Peyer's patch (tissue), 4 donors: Measurements from ENCODE around the gene SETD1A. TPM values are rescaled to one million over a fixed set of nuclear protein-coding genes. Genes with fewer than 3 reads are reported as not detected.

ENCODE experiments used
- DNase-seq, 3 donors: peaks; one replicate each; pipeline ENCODE4 v3.0.0-alpha.2; 2017 to 2019
- H3K27ac ChIP-seq, 4 donors: fragments of 200-600 bp; sonication (generic); one replicate each; pipeline ENCODE4 v1.5.1; 2016 to 2019
- H3K27me3 ChIP-seq, 2 donors: fragments of 200-600 bp; sonication (generic); one replicate each; pipeline ENCODE4 v1.5.1; 2019
- H3K36me3 ChIP-seq, 3 donors: fragments of 200-600 bp; sonication (generic); one replicate each; pipeline ENCODE4 v1.5.1; 2016 to 2019
- H3K4me1 ChIP-seq, 4 donors: fragments of 200-600 bp; sonication (generic); one replicate each; pipeline ENCODE4 v1.5.1; 2016 to 2019
- H3K4me3 ChIP-seq, 4 donors: fragments of 200-600 bp; sonication (generic); 1 replicate in 3 of 4; 2 replicates in 1 of 4; pipeline ENCODE4 v1.5.1; 2016 to 2019; ENCODE audit warnings: mild to moderate bottlenecking in 1 of 4
- H3K9me3 ChIP-seq, 4 donors: fragments of 200-600 bp; sonication (generic); one replicate each; pipeline ENCODE4 v1.5.1; 2016 to 2019; ENCODE audit warnings: mild to moderate bottlenecking in 1 of 4
- CTCF ChIP-seq, 6 experiments: fragments of 450-650 bp in 4 of 6; fragments of 200-600 bp in 2 of 6; sonication (generic) in 1 of 6; IDR thresholded peaks; one replicate each; pipeline ENCODE4 v1.5.1; 2017 to 2019; ENCODE audit warnings: antibody characterized with exemption in 6 of 6, mild to moderate bottlenecking in 3 of 6, moderate library complexity in 1 of 6
- POLR2A ChIP-seq, 2 donors: fragments of 450-650 bp; IDR thresholded peaks; one replicate each; pipeline ENCODE4 v1.5.1; 2017; ENCODE audit warnings: antibody characterized with exemption in 2 of 2, mild to moderate bottlenecking in 2 of 2, moderate library complexity in 2 of 2
- total RNA-seq, 4 donors: library from RNA; depleted of rRNA; stranded (reverse); fragments of >200 nt; gene quantifications; one replicate each; pipeline ENCODE4 v1.1.0, GENCODE V29; 2016

SETD1A gene
- total RNA-seq, 4 donors from 2014 or later: 10.0 to 22.0 (median 16.5) TPM

GRCh38 chr16:30923554-30924075 is 33.9 kb upstream of the SETD1A start, which contains the start of gene FBXL19:
Gene FBXL19 (plus strand): TSS chr16:30923572. CDS start chr16:30925755, 2,183 bp downstream.
- Histone ChIP-seq H3K36me3 (no peaks in the 10 kb centered on the region), H3K4me3 (peak within 1 kb of the TSS; percentile 53 to 93 (median 79)), H3K4me1 (peaks cover 0 to 31% (median 5%) of the 10 kb centered on the region in 4 donors), H3K27me3 (no peaks in the 10 kb centered on the region), H3K27ac (peak within 1 kb of the TSS; percentile 84 to 95 (median 92)), H3K9me3 (no peaks in the 10 kb centered on the region)
- DNase-seq: peak in 2 of 3 donors; percentile 31 to 63
- TF ChIP-seq CTCF (IDR thresholded peaks at IDR 0.05): no peak
- TF ChIP-seq POLR2A (IDR thresholded peaks at IDR 0.05): no peak

GRCh38 chr16:30924076-30924912 is 33.3 kb upstream of the SETD1A start:
- Histone ChIP-seq H3K4me1 (peaks cover 0 to 31% (median 5%) of the 10 kb centered on the region in 4 donors), H3K9me3 (no peaks in the 10 kb centered on the region), H3K36me3 (no peaks in the 10 kb centered on the region), H3K27ac (peak overlapping the region; percentile 63 to 95 (median 92)), H3K27me3 (no peaks in the 10 kb centered on the region), H3K4me3 (peak overlapping the region; percentile 53 to 93 (median 79))
- no peak for DNase-seq
- TF ChIP-seq POLR2A (IDR thresholded peaks at IDR 0.05) (no peak), CTCF (IDR thresholded peaks at IDR 0.05) (no peak)

GRCh38 chr16:30924913-30925631 is 32.5 kb upstream of the SETD1A start:
- TF ChIP-seq POLR2A (IDR thresholded peaks at IDR 0.05): no peak
- no peak for TF ChIP-seq CTCF (IDR thresholded peaks at IDR 0.05)
- DNase-seq: no peak
- peaks cover 0 to 5% (median 0%) of the 10 kb centered on the region in 3 donors for H3K36me3 ChIP-seq
- peak overlapping the region in 1 of 4 donors; percentile 93 for H3K4me3 ChIP-seq
- no peaks in the 10 kb centered on the region for H3K9me3 ChIP-seq
- no peaks in the 10 kb centered on the region for H3K27me3 ChIP-seq
- peaks cover 0 to 31% (median 5%) of the 10 kb centered on the region in 4 donors for H3K4me1 ChIP-seq
- peak overlapping the region in 3 of 4 donors; percentile 63 to 94 (median 89) for H3K27ac ChIP-seq

GRCh38 chr16:30925632-30925987 is 31.9 kb upstream of the SETD1A start:
- H3K36me3 ChIP-seq: peaks cover 0 to 10% (median 0%) of the 10 kb centered on the region in 3 donors

More at GRCh38 chr16:30925632-30925987, 31.9 kb upstream of the SETD1A start:
- DNase-seq: no peak
- H3K27ac ChIP-seq: no peak overlapping the region
- no peaks in the 10 kb centered on the region for H3K9me3 ChIP-seq
- H3K4me1 ChIP-seq: peaks cover 0 to 31% (median 5%) of the 10 kb centered on the region in 4 donors
- H3K4me3 ChIP-seq: no peak overlapping the region
- TF ChIP-seq CTCF (IDR thresholded peaks at IDR 0.05) (no peak), POLR2A (IDR thresholded peaks at IDR 0.05) (no peak)
- H3K27me3 ChIP-seq: no peaks in the 10 kb centered on the region
